GM12878 (cell line): ENCODE results near the gene MFN2.

Experiments used
- CHD2 ChIP-seq: IDR thresholded peaks from 2 replicates; pipeline ENCODE4 v1.6.1; 2011; ENCODE audit warnings: low read depth, low read length, improper control_type of control experiment, borderline replicate concordance
- CTCF ChIP-seq, 3 experiments: IDR thresholded peaks in 2 of 3; conservative IDR thresholded peaks in 1 of 3; 2 replicates each; pipeline ENCODE4 v1.5.1; 2011; ENCODE audit warnings: low read depth in 3 of 3, low read length in 3 of 3, mild to moderate bottlenecking in 3 of 3, control low read depth in 2 of 3, moderate library complexity in 2 of 3, inconsistent platforms in 1 of 3, mixed read lengths in 1 of 3; ENCODE audit not compliant: control insufficient read depth in 2 of 3, insufficient read depth in 1 of 3; ENCODE audit errors: extremely low read depth in 1 of 3
- EED ChIP-seq: sonication (generic); IDR thresholded peaks from 2 replicates; pipeline ENCODE4 v1.6.1; 2016; ENCODE audit warnings: antibody characterized with exemption, low read depth
- IKZF1 ChIP-seq: fragments of 450-650 bp; conservative IDR thresholded peaks from 2 replicates; pipeline ENCODE4 v1.6.1; 2017; ENCODE audit warnings: antibody characterized with exemption, mild to moderate bottlenecking
- PAX5 ChIP-seq: IDR thresholded peaks from 2 replicates; pipeline ENCODE4 v1.6.1; 2011; ENCODE audit warnings: low read depth, low read length, borderline replicate concordance
- POLR2A ChIP-seq: IDR thresholded peaks from 2 replicates; pipeline ENCODE4 v1.6.1; 2011; ENCODE audit warnings: low read depth, mild to moderate bottlenecking, low read length
- POLR2AphosphoS5 ChIP-seq: IDR thresholded peaks from 2 replicates; pipeline ENCODE4 v1.6.1; 2011; ENCODE audit warnings: mild to moderate bottlenecking, low read length, inconsistent platforms
- RAD21 ChIP-seq: IDR thresholded peaks from 2 replicates; pipeline ENCODE4 v1.6.1; 2011; ENCODE audit warnings: mild to moderate bottlenecking, low read depth, low read length, moderate library complexity; ENCODE audit not compliant: insufficient read depth
- SIN3A ChIP-seq: IDR thresholded peaks from 2 replicates; pipeline ENCODE4 v1.6.1; 2012; ENCODE audit warnings: low read depth, low read length, improper control_type of control experiment
- TARDBP ChIP-seq: IDR thresholded peaks from 2 replicates; pipeline ENCODE4 v1.6.1; 2016; ENCODE audit warnings: borderline replicate concordance
- TCF3 ChIP-seq: IDR thresholded peaks from 2 replicates; pipeline ENCODE4 v1.6.1; 2012; ENCODE audit warnings: low read depth, mild to moderate bottlenecking, low read length, borderline replicate concordance; ENCODE audit not compliant: insufficient read depth
- ZBTB11 ChIP-seq: fragments of 450-650 bp; formaldehyde crosslinking; IDR thresholded peaks from 2 replicates; pipeline ENCODE4 v1.5.0; 2022; ENCODE audit warnings: mild to moderate bottlenecking, missing genetic modification characterization

- TF ChIP-seq CTCF (IDR thresholded peaks at IDR 0.05 in 2 of 3, conservative IDR thresholded peaks at IDR 0.05 in 1 of 3; ENCODE audit: control insufficient read depth in 2 of 3, extremely low read depth in 1 of 3, insufficient read depth in 1 of 3, low read depth in 3 of 3, low read length in 3 of 3) (peak; percentile 68 to 80 (median 70)), POLR2AphosphoS5 (no peak), RAD21 (peak; percentile 82), IKZF1 (0 out of 2 replicates have a peak, but pooled peaks have one; percentile 8), TARDBP (no peak), ZBTB11 (CRISPR knock-in tag) (no peak), PAX5 (no peak), CHD2 (no peak), POLR2A (no peak), TCF3 (no peak), EED (no peak), SIN3A (no peak)
These were observed 51.1 kb downstream of the MFN2 start for GRCh38 chr1:12031039-12031980.
